A549 (cell line): ENCODE data around the gene AUH. TPM values are rescaled to one million over a fixed set of nuclear protein-coding genes. Genes with fewer than 3 reads are reported as not detected.

ENCODE experiments used
- ATAC-seq, 2 experiments: fragments of 200-7000 bp in 1 of 2; fragments of >200 bp in 1 of 2; cut with Nextera tagmentation in 1 of 2; cut with Tn5 transposase in 1 of 2; 3 replicates each; pipeline versions ENCODE4 v1.8.0 to v1.9.1; 2018 to 2020; ENCODE audit warnings: mild to moderate bottlenecking in 1 of 2, moderate library complexity in 1 of 2
- CTCF ChIA-PET: fragments of 300-600 bp; sonication (Branson Sonifier 250); formaldehyde crosslinking; extraction: SDS; loops from one replicate; lab custom pipeline; 2021; ENCODE audit warnings: antibody characterized with exemption, inconsistent platforms; lab: Yijun Ruan, JAX
- POLR2A ChIA-PET: fragments of 350-600 bp; formaldehyde crosslinking; extraction: SDS; loops from one replicate; lab custom pipeline; 2021; ENCODE audit warnings: antibody characterized with exemption, inconsistent platforms; lab: Yijun Ruan, JAX
- DNase-seq, 2 experiments: peaks; one replicate each; pipeline versions ENCODE4 v3.0.0 to v3.0.0-alpha.2; 2011 to 2016; ENCODE audit warnings: low read depth in 1 of 2, low spot score in 1 of 2
- FAIRE-seq: peaks from 2 replicates; lab custom pipeline; 2011; peaks lifted over from hg19 to GRCh38; lab: Jason Lieb, UNC
- H3K27ac ChIP-seq, 2 experiments: fragments of >200 bp; sonication (Bioruptor Twin); formaldehyde crosslinking; 3 replicates each; pipeline ENCODE4 v1.5.1; 2016 to 2017
- H3K4me1 ChIP-seq: fragments of >200 bp; sonication (Bioruptor Twin); formaldehyde crosslinking; 3 replicates; pipeline ENCODE4 v1.6.1; 2016
- H3K4me2 ChIP-seq: fragments of >200 bp; sonication (Bioruptor Twin); formaldehyde crosslinking; 3 replicates; pipeline ENCODE4 v1.6.1; 2016
- H3K4me3 ChIP-seq: fragments of >200 bp; sonication (Bioruptor Twin); formaldehyde crosslinking; 3 replicates; pipeline ENCODE4 v1.5.1; 2016
- H3K9me3 ChIP-seq: fragments of >200 bp; sonication (Bioruptor Twin); formaldehyde crosslinking; 3 replicates; pipeline ENCODE4 v1.6.1; 2016
- CBX2 ChIP-seq: fragments of 200-600 bp; sonication (generic); IDR thresholded peaks from 2 replicates; pipeline ENCODE4 v1.6.1; 2016; ENCODE audit warnings: low read depth, mild to moderate bottlenecking, borderline replicate concordance
- CHD4 ChIP-seq: fragments of 200-600 bp; sonication (generic); IDR thresholded peaks from 2 replicates; pipeline ENCODE4 v1.6.1; 2016; ENCODE audit warnings: antibody characterized with exemption, mild to moderate bottlenecking, borderline replicate concordance
- E2F6 ChIP-seq: IDR thresholded peaks from 2 replicates; pipeline ENCODE4 v1.6.1; 2012; ENCODE audit warnings: low read depth, borderline replicate concordance
- EHMT2 ChIP-seq: fragments of 200-600 bp; sonication (generic); IDR thresholded peaks from 2 replicates; pipeline ENCODE4 v1.6.1; 2016; ENCODE audit warnings: antibody characterized with exemption, low read depth, mild to moderate bottlenecking, moderate library complexity
- ELK1 ChIP-seq: fragments of 150-350 bp; IDR thresholded peaks from 2 replicates; pipeline ENCODE4 v1.6.1; 2014; ENCODE audit warnings: low read depth, mild to moderate bottlenecking, low read length
- EP300 ChIP-seq, 2 experiments: fragments of >200 bp; sonication (Bioruptor Twin); formaldehyde crosslinking; IDR thresholded peaks; 2 replicates in 1 of 2; 3 replicates in 1 of 2; pipeline ENCODE4 v1.6.1; 2016 to 2017
- ESRRA ChIP-seq: fragments of 150-350 bp; IDR thresholded peaks from 2 replicates; pipeline ENCODE4 v1.6.1; 2014; ENCODE audit warnings: mild to moderate bottlenecking, low read length, borderline replicate concordance
- GATA3 ChIP-seq: IDR thresholded peaks from 2 replicates; pipeline ENCODE4 v1.6.1; 2012; ENCODE audit warnings: borderline replicate concordance
- HDAC2 ChIP-seq: fragments of 200-600 bp; sonication (generic); IDR thresholded peaks from 2 replicates; pipeline ENCODE4 v1.6.1; 2016
- HOXB13 ChIP-seq: fragments of 250-450 bp; sonication (Bioruptor Pico); IDR thresholded peaks from 2 replicates; pipeline ENCODE4 v1.5.0; 2020; ENCODE audit warnings: low read depth, mild to moderate bottlenecking, moderate library complexity
- HOXB5 ChIP-seq: fragments of 250-450 bp; sonication (Bioruptor Pico); IDR thresholded peaks from 2 replicates; pipeline ENCODE4 v1.5.0; 2020; ENCODE audit warnings: mild to moderate bottlenecking, moderate library complexity
- JUN ChIP-seq, 2 experiments: fragments of >200 bp; sonication (Bioruptor Twin); formaldehyde crosslinking; IDR thresholded peaks; 2 replicates in 1 of 2; 3 replicates in 1 of 2; pipeline ENCODE4 v1.6.1; 2016 to 2017
- KDM1A ChIP-seq: fragments of 200-600 bp; sonication (generic); IDR thresholded peaks from 2 replicates; pipeline ENCODE4 v1.6.1; 2016; ENCODE audit warnings: low read depth, mild to moderate bottlenecking
- MAFK ChIP-seq: fragments of 450-650 bp; IDR thresholded peaks from 2 replicates; pipeline ENCODE4 v1.6.1; 2014; ENCODE audit not compliant: partially characterized antibody
- MAX ChIP-seq: IDR thresholded peaks from 2 replicates; pipeline ENCODE4 v1.6.1; 2012
- NPAS2 ChIP-seq: fragments of 250-450 bp; sonication (Bioruptor Pico); IDR thresholded peaks from 2 replicates; pipeline ENCODE4 v1.8.0; 2022; ENCODE audit warnings: mild to moderate bottlenecking, moderate library complexity, borderline replicate concordance
- NR3C1 ChIP-seq: fragments of >200 bp; sonication (Bioruptor Twin); formaldehyde crosslinking; IDR thresholded peaks from 3 replicates; pipeline ENCODE4 v1.6.1; 2017
- POLR2AphosphoS2 ChIP-seq: conservative IDR thresholded peaks from 2 replicates; pipeline ENCODE4 v1.6.1; 2012; ENCODE audit warnings: low read length, improper control_type of control experiment, inconsistent platforms
- RAD21 ChIP-seq, 2 experiments: fragments of >200 bp in 1 of 2; sonication (Bioruptor Twin) in 1 of 2; formaldehyde crosslinking in 1 of 2; IDR thresholded peaks in 1 of 2; conservative IDR thresholded peaks in 1 of 2; 2 replicates in 1 of 2; 3 replicates in 1 of 2; pipeline ENCODE4 v1.6.1; 2012 to 2018; ENCODE audit warnings: inconsistent platforms in 1 of 2
- RFX5 ChIP-seq: fragments of 450-650 bp; IDR thresholded peaks from 2 replicates; pipeline ENCODE4 v1.7.1; 2014; ENCODE audit warnings: antibody characterized with exemption, mild to moderate bottlenecking, moderate library complexity
- SMC3 ChIP-seq: fragments of >200 bp; sonication (Bioruptor Twin); formaldehyde crosslinking; IDR thresholded peaks from 3 replicates; pipeline ENCODE4 v1.6.1; 2018; ENCODE audit warnings: inconsistent platforms
- USF2 ChIP-seq: fragments of 450-650 bp; IDR thresholded peaks from 2 replicates; pipeline ENCODE4 v1.6.1; 2014; ENCODE audit warnings: antibody characterized with exemption
- WGBS: methylation state at CpG from one replicate; pipeline ENCODE4 v1.1.6; 2017; ENCODE audit errors: missing lambda C conversion rate; 5-methylcytosine and 5-hydroxymethylcytosine counted together
- polyA plus RNA-seq, 4 experiments: library from polyadenylated mRNA; depleted of rRNA in 3 of 4; stranded (reverse); fragments of >200 nt; fragmentation: RNase III in 1 of 4; extraction: RNeasy Plus Mini Kit Qiagen cat#74134 plus additional on column Dnase treatment in 1 of 4; gene quantifications; 2 replicates in 3 of 4; 3 replicates in 1 of 4; pipeline ENCODE4 v1.2.3, GENCODE V29; 2011 to 2017
- TF ChIP-seq, protein P1 (sequence below): fragments of >200 bp; sonication (Bioruptor Twin); formaldehyde crosslinking; IDR thresholded peaks from 2 replicates; pipeline ENCODE4 v1.6.1; 2016
- TF ChIP-seq, protein P2 (sequence below): fragments of >200 bp; sonication (Bioruptor Twin); formaldehyde crosslinking; IDR thresholded peaks from 3 replicates; pipeline ENCODE4 v1.5.1; 2016
- TF ChIP-seq, protein P3 (sequence below): fragments of 250-450 bp; sonication (Bioruptor Pico); IDR thresholded peaks from 2 replicates; pipeline ENCODE4 v1.5.0; 2020; ENCODE audit warnings: low read depth, mild to moderate bottlenecking, moderate library complexity

The AUH gene
- polyA plus RNA-seq, 2 of the 4 experiments (the other 2 are of a cell fraction) = 11.1 to 15.9 TPM

DNA sequence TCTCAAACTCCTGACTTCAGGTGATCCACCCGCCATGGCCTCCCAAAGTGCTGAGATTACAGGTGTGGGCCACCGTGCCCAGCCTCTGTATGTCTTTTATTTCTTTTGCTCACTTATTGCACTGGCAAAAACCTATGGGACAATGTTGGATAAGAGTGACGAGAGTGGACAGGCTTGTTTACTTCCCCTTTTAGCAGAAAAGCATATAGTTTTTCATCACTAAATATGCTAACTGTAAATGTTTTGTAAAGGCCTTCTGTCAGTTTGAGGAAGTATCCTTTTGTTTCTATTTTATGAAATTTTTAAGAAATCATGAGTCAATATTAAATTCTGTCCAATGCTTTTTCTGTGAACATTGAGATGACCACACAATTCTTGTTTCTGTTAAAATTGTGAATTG, 103.3 kb downstream of the AUH start:
- POLR2A ChIA-PET = no interaction called here
- no peak overlapping the region for H3K27ac ChIP-seq
- no peak for FAIRE-seq
- no peak overlapping the region for H3K4me2 ChIP-seq
- H3K4me1 ChIP-seq = no peaks in the 10 kb centered on the region
- DNase-seq = no peak
- ATAC-seq = no peak
- no peak overlapping the region for H3K4me3 ChIP-seq
- no peaks in the 10 kb centered on the region for H3K9me3 ChIP-seq
- WGBS = 91% methylated on average over 3 of the region's 3 CpGs
- TF ChIP-seq E2F6 = no peak
- no peak for TF ChIP-seq CBX2
- TF ChIP-seq ESRRA = no peak
- no peak for TF ChIP-seq USF2
- CTCF ChIA-PET = interaction anchor here (0.6 kb wide), 1 partner anchor 936 kb away, joined by 3 read pairs; no protein-coding TSS in a partner anchor

- no peak for DNase-seq
- CTCF ChIA-PET = interaction anchor here (0.8 to 1.5 kb wide), 3 partner anchors 17 to 468 kb away, joined by 3 read pairs; no protein-coding TSS in a partner anchor
- Histone ChIP-seq H3K4me3 (no peak overlapping the region), H3K4me1 (no peaks in the 10 kb centered on the region), H3K9me3 (no peaks in the 10 kb centered on the region), H3K27ac (no peak overlapping the region), H3K4me2 (no peak overlapping the region)
- FAIRE-seq = no peak
- POLR2A ChIA-PET = no interaction called here
- TF ChIP-seq, protein P1, sequence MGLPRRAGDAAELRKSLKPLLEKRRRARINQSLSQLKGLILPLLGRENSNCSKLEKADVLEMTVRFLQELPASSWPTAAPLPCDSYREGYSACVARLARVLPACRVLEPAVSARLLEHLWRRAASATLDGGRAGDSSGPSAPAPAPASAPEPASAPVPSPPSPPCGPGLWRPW = no peak
- TF ChIP-seq NPAS2 (no peak), KDM1A (no peak), MAX (no peak), E2F6 (no peak), SMC3 (no peak), MAFK (no peak), NR3C1 (no peak)
- 91% methylated on average over 3 of the region's 3 CpGs for WGBS
- ATAC-seq = no peak
Measured at GRCh38 chr9:91256235-91256634, 105.5 kb downstream of the AUH start.

GRCh38 chr9:91255327-91255726, 106.4 kb downstream of the AUH start:
- POLR2A ChIA-PET = no interaction called here
- Histone ChIP-seq H3K4me1 (no peaks in the 10 kb centered on the region), H3K4me3 (no peak overlapping the region), H3K9me3 (no peaks in the 10 kb centered on the region), H3K27ac (no peak overlapping the region), H3K4me2 (no peak overlapping the region)
- WGBS = 87% methylated on average over 3 of the region's 3 CpGs
- CTCF ChIA-PET = interaction anchor here (0.8 to 1.5 kb wide), 2 partner anchors 16 to 469 kb away, joined by 3 read pairs; no protein-coding TSS in a partner anchor
- no peak for DNase-seq
- no peak for TF ChIP-seq POLR2AphosphoS2
- TF ChIP-seq HOXB5 = no peak
- TF ChIP-seq EHMT2 = no peak
- TF ChIP-seq, protein P2, sequence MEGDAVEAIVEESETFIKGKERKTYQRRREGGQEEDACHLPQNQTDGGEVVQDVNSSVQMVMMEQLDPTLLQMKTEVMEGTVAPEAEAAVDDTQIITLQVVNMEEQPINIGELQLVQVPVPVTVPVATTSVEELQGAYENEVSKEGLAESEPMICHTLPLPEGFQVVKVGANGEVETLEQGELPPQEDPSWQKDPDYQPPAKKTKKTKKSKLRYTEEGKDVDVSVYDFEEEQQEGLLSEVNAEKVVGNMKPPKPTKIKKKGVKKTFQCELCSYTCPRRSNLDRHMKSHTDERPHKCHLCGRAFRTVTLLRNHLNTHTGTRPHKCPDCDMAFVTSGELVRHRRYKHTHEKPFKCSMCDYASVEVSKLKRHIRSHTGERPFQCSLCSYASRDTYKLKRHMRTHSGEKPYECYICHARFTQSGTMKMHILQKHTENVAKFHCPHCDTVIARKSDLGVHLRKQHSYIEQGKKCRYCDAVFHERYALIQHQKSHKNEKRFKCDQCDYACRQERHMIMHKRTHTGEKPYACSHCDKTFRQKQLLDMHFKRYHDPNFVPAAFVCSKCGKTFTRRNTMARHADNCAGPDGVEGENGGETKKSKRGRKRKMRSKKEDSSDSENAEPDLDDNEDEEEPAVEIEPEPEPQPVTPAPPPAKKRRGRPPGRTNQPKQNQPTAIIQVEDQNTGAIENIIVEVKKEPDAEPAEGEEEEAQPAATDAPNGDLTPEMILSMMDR = no peak
- no peak for TF ChIP-seq NR3C1
- TF ChIP-seq RAD21 (conservative IDR thresholded peaks at IDR 0.05 in 1 of 2, IDR thresholded peaks at IDR 0.05 in 1 of 2) = no peak
- no peak for TF ChIP-seq CHD4
- no peak for TF ChIP-seq NPAS2
- TF ChIP-seq HOXB13 = no peak
- TF ChIP-seq GATA3 = no peak
- TF ChIP-seq HDAC2 = no peak
- TF ChIP-seq EP300 (IDR thresholded peaks at IDR 0.05) = no peak
- TF ChIP-seq ELK1 = no peak
- no peak for TF ChIP-seq E2F6
- TF ChIP-seq, protein P3, sequence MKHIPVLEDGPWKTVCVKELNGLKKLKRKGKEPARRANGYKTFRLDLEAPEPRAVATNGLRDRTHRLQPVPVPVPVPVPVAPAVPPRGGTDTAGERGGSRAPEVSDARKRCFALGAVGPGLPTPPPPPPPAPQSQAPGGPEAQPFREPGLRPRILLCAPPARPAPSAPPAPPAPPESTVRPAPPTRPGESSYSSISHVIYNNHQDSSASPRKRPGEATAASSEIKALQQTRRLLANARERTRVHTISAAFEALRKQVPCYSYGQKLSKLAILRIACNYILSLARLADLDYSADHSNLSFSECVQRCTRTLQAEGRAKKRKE = no peak
- no peak for TF ChIP-seq KDM1A
- TF ChIP-seq JUN (IDR thresholded peaks at IDR 0.05) = no peak
- TF ChIP-seq RFX5 = no peak
- ATAC-seq = no peak
- no peak for FAIRE-seq
